Anterior cingulate cortex (tissue), 58 donors: Measurements from ENCODE around the gene CD38.
"Not testable (repeated sequence)": the region's sequence is repeated elsewhere in the genome, so short reads cannot be mapped to it uniquely, and the experiment has no call there.

Experiments used
- DNase-seq, 58 donors: peaks; one replicate each; lab custom pipeline; 2025; lab: John Stamatoyannopoulos, UW

CD38 gene

DNA sequence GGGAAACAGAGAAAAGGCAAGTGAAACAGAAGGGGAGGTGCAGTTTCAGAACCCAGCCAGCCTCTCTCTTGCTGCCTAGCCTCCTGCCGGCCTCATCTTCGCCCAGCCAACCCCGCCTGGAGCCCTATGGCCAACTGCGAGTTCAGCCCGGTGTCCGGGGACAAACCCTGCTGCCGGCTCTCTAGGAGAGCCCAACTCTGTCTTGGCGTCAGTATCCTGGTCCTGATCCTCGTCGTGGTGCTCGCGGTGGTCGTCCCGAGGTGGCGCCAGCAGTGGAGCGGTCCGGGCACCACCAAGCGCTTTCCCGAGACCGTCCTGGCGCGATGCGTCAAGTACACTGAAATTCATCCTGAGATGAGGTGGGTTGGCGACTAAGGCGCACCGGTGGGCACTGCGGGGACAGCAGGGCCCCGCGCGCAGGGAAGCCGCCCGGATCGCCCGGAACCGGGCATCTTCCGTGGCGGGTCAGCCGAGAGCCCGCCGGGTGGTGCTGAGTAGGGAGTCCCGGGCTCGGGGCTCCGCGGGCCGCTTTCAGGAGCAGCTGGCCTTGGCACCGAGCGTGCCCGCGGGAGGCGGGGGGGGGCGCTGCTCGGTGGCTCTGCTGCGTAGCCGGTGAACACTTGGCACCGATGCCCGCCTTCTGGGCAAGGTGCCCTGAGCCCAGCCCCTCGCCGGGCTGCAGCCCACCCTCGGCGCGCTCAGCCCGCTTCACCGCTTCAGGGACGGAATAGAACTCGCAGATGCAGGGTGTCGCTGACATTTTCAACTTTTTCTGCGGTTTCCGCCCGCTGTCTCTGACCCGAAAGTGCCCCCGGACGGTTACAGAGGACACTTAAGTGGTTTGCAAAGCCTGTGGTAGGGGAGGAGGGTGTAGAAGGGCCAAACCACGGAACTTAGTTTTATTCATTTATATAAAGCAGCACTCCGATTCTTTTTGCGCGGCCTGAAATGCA is at the start of gene CD38:
CD38 (plus strand) TSS at position 40 of the 953 bp plus-strand sequence; CDS start at position 127, 87 bp downstream.
- peak in 46 of 58 donors; percentile 6 to 64 (median 38) for DNase-seq

DNA sequence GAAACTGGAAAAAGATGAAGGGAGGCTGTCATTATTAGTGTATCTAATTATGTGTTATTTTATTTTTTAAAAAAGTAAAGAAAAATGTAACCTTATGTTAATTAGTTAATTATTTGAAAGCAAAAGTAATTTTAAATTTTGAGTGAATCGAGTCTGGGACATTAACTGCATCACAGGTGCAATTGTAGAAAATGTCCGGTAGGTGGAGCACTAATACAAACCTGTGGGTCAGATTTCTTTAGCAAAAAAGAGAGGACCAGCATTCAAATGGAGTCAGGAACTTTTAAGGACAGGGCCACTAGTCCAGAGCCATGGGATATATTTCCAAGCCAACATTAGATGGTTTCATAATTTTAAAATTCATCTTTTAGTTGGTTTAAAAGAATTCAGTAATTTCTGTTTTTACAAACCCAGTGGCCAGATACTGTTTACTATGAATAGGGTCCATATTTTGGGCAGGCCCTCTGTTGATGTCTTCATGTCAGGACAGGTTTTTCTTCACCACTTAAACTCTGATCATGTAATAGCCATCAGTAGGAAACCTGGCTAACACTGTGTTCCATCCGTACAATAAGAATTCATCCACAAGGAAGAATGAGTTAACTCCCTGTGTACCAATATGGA is 48.1 kb upstream of the CD38 start:
- peak in 9 of 58 donors; percentile 1 to 53 (median 12) for DNase-seq

DNA sequence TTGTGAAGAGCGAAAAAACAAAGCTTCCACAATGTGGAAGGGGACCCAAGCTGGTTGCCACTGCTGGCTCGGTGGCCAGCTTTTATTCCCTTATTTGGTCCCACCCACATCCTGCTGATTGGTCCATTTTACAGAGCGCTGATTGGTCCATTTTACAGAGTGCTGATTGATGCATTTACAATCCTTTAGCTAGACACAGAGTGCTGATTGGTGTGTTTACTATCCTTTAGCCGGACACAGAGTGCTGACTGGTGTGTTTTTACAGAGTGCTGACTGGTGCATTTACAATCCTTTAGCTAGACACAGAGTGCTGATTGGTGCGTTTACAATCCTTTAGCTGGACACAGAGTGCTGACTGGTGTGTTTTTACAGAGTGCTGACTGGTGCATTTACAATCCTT is 45.1 kb upstream of the CD38 start:
- not testable (repeated sequence) for DNase-seq

GRCh38 chr4:15735536-15735935 is 42.6 kb upstream of the CD38 start:
- DNase-seq = peak in 9 of 58 donors; percentile 3 to 53 (median 13)

DNA sequence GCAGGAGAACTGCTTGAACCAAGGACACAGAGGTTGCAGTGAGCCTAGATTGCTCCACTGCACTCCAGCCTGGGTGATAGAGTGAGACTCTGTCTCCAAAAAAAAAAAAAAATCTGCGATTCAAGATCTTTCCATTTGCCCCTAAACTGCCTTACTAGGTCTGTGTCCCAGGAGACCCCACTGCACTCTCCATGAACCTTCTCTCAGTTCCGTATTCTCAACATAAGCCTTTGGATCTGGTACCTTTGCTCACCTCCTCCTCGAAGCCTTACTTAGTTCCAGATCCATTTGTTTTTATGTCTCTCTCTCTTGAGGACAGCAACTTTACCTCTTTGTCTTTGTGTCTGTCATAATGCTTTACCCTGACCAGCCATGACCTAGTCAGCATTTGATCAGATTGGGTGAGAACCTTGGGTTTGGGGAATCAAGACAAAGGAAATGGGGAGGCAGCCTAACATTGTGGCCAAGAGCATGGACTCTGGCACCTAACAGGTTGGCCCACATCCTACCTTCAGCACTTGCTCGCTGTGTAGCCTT is 41.5 kb upstream of the CD38 start:
- no peak for DNase-seq

- peak in 4 of 58 donors; percentile 2 to 7 (median 4) for DNase-seq
Observed at GRCh38 chr4:15737255-15737654, 40.9 kb upstream of the CD38 start.

DNA sequence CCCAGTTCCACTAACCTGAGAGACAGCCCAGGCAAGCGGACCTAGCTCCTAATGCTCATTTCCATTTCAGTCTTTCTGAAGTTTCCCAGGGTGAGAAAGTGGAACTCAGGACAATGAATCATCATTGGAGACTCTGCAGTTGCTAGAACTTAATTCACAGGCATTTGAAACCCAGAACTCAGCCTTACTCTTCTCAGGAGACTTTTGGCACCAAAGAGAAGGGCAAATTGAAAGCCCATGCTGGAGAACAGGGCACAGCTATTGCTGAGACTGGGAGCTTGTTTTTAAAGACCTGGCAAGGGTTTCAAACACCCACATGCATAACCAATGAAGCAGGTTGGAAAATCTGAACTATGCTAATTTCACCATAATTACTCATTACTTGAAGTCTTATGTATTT is 39.3 kb upstream of the CD38 start:
- DNase-seq = peak in 21 of 58 donors; percentile 3 to 79 (median 19)

DNA sequence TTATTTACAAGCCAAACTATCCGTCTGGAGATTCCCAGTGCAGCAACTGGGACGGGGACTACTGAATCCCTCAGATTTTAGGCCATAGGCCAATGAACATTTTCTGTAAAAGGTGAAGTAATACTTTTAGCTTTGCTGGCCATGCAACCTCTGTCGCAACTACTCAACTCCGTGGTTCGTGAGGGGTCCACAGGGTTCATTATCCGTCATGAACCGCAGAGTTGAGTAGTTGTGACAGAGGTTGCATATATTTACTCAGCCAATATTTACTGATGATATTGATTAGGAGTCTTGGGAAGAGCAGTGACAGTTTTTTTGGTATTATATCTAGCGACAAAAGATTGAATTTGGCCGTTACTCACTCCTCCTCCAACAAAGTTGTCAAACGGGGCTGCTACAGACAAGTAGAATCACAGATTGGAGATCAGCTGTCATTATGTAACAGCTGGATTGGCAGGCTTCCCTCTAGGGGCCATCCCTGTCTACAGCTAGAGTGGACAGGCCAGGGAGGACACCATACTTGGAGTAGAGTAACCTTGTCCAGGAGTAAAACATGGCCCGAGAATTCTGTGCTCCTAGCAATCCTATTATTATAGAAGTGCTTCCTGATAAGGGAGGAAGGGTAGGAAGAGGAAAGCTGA is 37.2 kb upstream of the CD38 start:
- DNase-seq = no peak

DNA sequence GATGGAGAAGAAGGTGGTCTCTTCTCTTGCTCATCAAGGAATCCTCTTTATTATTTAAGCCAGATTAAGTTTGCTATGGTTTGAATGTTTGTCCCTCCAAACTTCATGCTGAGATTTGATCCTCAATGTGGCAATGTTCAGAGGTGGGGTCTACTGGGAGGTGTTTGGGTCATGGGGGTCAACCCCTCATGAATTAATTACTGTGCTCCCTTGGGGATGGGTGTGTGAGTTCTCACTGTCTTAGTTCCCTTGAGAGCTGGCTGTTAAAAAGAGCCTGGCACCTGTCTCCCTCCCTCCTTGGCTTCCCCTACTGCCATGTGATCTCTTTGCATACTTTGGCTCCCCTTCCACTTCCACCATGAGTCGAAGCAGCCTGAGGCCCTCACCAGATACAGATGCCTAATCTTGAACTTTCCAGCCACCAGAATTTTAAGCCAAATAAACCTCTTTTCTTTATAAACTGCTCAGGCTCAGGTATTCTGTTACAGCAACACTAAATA is 36.0 kb upstream of the CD38 start:
- DNase-seq = no peak

DNA sequence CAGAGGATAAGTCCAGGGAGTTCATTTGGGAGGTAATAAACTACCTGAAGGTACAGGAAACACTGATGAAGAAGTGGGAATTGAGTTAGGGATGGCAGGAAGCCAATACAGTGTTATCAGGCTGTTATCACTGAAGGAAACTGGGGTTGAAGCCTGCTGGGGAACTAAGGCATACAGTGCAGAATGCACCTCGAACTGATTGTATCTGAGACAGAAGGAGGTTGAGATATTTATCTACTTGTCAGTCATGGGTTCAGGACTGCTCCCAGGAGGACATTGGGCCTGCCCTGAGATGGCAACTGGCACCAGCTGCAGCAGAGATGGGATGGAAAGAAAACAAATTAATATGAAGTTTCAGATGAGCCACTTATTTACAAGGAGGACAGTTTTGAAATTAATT is 35.5 kb upstream of the CD38 start:
- DNase-seq = no peak

DNA sequence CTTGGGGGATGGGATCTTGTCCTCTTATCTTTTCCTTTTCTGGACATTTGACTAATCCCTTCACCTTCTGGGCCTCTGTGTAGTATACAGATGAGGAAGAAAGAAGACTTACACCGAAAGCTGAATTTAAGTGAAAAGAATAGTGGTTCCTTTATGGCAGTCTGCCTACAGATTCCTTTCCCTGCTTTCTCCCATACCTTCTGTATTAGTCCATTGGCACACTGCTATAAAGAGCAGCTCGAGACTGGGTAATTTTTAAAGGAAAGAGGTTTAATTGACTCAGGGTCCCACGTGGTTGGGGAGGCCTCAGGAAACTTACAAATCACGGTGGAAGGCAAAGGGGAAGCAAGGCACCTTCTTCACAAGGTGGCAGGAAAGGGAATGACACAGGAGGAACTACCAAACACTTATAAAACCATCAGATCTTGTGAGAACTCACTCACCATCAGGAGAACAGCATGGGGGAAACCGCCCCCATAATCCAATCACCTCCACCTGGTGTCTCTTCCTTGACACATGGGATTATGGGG is 34.0 kb upstream of the CD38 start:
- no peak for DNase-seq

GRCh38 chr4:15746110-15746509 is 32.0 kb upstream of the CD38 start:
- DNase-seq = no peak

DNA sequence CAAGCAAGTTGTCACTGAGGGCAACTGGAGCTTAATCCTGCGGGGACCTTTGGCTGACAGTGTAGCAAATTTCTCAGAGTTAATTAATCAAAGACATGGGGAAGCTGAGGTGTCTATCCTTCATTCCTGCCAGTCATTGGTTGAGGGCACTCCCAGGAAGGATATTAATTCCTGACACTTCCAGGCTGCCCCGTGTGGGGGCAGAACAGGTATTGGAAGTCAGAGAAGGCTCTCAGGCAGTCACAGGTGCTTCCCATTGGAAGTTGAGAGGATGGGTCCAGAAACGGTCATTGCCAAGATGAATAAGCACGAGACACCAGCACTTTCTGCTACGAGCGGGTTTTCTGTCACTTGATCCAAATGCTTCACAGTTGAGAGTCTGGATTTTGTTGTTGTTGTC is 29.1 kb upstream of the CD38 start:
- DNase-seq = no peak

GRCh38 chr4:15751153-15751552 is 27.0 kb upstream of the CD38 start:
- DNase-seq = no peak

- no peak for DNase-seq
Observed at GRCh38 chr4:15753081-15753480, 25.0 kb upstream of the CD38 start.

GRCh38 chr4:15753786-15754185 is 24.3 kb upstream of the CD38 start:
- DNase-seq = no peak

DNA sequence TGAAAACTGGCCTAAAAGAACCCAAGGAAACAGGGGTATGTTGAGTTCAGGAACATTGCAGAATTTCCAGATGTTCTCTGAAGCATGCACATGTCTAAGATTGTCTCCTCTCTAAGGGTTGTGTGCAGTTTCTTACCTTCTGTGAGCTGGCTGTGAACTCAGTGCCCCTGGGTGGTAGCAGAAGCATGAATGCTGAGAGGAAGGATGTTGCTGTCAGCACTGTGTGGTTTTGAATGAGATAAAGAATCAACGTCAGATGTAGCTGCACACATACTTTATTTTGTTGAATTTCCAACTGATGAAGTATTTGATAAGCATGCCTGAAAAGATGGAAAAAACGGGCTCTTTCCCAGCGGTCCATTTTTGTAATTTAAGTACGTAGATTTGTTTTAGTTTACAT is 23.8 kb upstream of the CD38 start:
- no peak for DNase-seq

GRCh38 chr4:15755321-15756155 is 22.6 kb upstream of the CD38 start:
- DNase-seq = no peak

DNA sequence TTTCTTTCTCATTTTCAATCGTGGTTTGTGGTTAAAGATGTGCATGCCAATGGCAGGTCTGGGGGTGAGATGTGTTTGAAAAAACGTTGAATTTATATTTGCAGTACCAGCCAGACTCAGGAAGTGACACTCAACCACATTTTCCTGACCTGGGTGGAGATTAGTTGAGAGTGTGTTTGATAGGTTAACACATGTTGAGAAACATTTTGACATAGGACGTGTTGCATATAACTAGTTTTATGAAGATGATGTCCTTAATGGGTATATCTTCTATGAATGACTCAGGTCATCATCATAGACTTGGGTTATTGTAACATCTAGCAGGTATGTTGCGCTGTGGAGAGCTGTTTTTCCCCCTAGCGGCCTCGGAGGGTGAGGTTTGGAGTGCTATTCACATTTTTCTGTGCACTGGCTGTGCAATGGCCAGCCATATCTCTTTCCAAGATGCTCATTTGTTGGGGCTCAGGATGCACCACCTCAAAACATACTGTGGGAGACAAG is 21.7 kb upstream of the CD38 start:
- DNase-seq = no peak
